Measurements from ENCODE around the gene FBXL12. TPM values are rescaled to one million over a fixed set of nuclear protein-coding genes. Genes with fewer than 3 reads are reported as not detected.

The FBXL12 gene
- total RNA-seq, 1 donor from 2014 or later, result 64.4 TPM

- Histone ChIP-seq H3K4me3 (no peak overlapping the region), H3K27ac (no peak overlapping the region), H3K4me1 (no peaks in the 10 kb centered on the region), H3K36me3 (no peaks in the 10 kb centered on the region), H3K27me3 (no peaks in the 10 kb centered on the region), H3K9me3 (no peaks in the 10 kb centered on the region)
- no peak for DNase-seq (ENCODE audit: low spot score in 2 of 2)
- TF ChIP-seq, protein P1, sequence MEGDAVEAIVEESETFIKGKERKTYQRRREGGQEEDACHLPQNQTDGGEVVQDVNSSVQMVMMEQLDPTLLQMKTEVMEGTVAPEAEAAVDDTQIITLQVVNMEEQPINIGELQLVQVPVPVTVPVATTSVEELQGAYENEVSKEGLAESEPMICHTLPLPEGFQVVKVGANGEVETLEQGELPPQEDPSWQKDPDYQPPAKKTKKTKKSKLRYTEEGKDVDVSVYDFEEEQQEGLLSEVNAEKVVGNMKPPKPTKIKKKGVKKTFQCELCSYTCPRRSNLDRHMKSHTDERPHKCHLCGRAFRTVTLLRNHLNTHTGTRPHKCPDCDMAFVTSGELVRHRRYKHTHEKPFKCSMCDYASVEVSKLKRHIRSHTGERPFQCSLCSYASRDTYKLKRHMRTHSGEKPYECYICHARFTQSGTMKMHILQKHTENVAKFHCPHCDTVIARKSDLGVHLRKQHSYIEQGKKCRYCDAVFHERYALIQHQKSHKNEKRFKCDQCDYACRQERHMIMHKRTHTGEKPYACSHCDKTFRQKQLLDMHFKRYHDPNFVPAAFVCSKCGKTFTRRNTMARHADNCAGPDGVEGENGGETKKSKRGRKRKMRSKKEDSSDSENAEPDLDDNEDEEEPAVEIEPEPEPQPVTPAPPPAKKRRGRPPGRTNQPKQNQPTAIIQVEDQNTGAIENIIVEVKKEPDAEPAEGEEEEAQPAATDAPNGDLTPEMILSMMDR (IDR thresholded peaks at IDR 0.05), result no peak
- intact Hi-C loops (cut with DNase I), result no loop called here
Observed at GRCh38 chr19:9860407-9860806, 41.5 kb upstream of the FBXL12 start.

GRCh38 chr19:9858766-9859165 lies 39.9 kb upstream of the FBXL12 start:
- no peak overlapping the region for H3K4me3 ChIP-seq
- DNase-seq (ENCODE audit: low spot score in 2 of 2), result no peak
- H3K36me3 ChIP-seq, result no peaks in the 10 kb centered on the region
- H3K27me3 ChIP-seq, result no peaks in the 10 kb centered on the region
- no peak overlapping the region for H3K27ac ChIP-seq
- intact Hi-C loops (cut with DNase I), result no loop called here
- TF ChIP-seq, protein P1 (IDR thresholded peaks at IDR 0.05), result no peak
- no peaks in the 10 kb centered on the region for H3K4me1 ChIP-seq
- H3K9me3 ChIP-seq, result no peaks in the 10 kb centered on the region

DNA sequence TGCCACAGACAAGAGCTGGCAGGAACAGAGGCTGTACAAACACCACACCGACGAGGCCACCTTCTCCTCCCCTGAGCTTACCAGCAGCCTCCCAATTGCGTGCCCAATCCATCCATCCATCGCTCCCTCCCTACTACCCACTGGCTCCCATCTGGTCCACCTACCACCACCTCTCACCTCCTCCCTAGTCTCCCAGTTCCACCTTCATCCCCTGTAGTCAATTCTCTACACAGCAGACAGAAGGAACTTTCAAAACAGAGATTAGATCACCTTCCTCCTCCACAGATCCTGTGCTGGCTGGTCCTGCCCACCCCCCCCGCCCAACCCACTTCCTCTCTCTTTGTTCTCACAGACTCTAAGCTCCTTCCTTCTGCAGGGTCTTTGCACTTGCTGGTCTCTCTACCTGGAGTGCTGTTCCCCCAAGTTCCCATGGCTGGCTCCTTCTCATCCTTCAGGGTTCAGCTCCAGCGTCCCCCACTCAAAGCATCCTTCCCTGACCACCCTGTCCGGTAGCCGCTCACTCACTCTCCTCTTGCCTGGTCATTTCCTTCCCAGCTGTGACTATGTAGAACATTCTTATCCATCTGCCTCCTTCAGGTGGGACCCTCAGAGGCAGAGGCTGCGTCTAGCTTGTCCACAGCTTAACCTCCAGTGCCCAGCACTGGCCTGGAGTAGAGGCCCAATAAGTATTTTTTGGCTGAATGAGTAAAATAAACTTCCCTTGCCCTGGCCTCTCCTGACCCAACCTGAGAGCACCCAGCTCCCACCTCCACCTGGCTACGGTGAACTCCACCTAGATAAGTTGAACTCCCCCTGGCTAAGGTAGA lies 39.3 kb upstream of the FBXL12 start:
- intact Hi-C loops (cut with DNase I), result no loop called here

DNA sequence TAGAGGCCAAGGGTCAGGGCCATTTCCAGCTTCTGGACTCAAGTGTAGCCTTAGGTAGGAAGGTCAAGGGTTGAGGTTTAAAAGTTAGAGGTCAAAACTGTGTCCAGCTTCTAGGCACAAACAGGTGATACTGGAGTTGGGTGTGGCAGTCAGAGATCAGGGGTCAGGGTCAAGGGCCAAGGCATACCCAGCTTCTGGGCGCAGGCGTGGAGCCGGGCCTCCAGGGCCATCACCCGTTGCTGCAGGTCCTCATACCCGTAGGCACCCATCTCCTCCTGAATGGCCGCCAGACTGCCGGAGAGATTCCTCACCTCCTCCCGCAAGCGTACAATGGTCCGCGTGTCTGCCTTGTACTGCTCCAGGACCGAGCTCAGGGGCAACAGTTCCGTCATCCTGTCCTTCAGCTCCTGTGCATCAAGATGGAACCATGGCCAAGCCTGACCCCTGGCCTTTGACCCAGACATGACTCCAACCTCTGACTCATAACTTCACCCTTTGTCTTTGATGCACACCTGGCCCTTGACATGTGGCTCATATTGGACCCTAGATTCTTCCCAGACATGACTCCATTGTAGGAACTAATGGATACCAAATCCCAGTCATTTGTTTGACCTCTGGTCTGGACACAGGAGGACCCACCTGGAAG lies 38.3 kb upstream of the FBXL12 start:
- Histone ChIP-seq H3K4me3 (no peak overlapping the region), H3K36me3 (no peaks in the 10 kb centered on the region), H3K9me3 (no peaks in the 10 kb centered on the region), H3K27ac (no peak overlapping the region), H3K27me3 (no peaks in the 10 kb centered on the region), H3K4me1 (no peaks in the 10 kb centered on the region)
- intact Hi-C loops (cut with DNase I), result no loop called here
- DNase-seq (ENCODE audit: low spot score in 2 of 2), result no peak
- TF ChIP-seq, protein P1 (IDR thresholded peaks at IDR 0.05), result no peak

More for the DNA sequence above, 39.3 kb upstream of the FBXL12 start:
- no peak overlapping the region for H3K4me3 ChIP-seq
- H3K27me3 ChIP-seq, result no peaks in the 10 kb centered on the region
- TF ChIP-seq, protein P1 (IDR thresholded peaks at IDR 0.05), result no peak
- no peaks in the 10 kb centered on the region for H3K36me3 ChIP-seq
- H3K27ac ChIP-seq, result no peak overlapping the region
- H3K4me1 ChIP-seq, result no peaks in the 10 kb centered on the region
- H3K9me3 ChIP-seq, result no peaks in the 10 kb centered on the region
- DNase-seq (ENCODE audit: low spot score in 2 of 2), result no peak

DNA sequence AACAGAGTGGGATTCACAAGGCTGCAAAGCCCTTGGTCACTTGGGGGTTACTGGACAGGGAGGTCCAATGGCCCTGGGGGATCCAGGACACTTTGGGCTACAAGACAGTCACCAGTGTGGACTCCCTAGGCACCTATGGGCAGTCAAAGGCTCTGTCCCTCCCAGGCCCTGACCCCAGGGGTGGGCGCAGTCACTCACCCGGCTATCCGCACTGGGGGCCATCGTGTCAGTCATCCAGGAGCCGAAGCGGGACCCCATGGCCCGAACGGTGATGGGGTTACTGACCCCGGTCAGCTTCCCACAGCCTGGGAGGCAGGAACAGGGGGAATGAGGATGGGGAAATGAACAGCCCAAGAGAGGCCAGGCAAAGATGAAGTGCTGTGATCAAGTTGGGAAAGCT lies 37.7 kb upstream of the FBXL12 start:
- DNase-seq (ENCODE audit: low spot score in 2 of 2), result no peak
- H3K27me3 ChIP-seq, result no peaks in the 10 kb centered on the region
- no peak overlapping the region for H3K4me3 ChIP-seq
- H3K4me1 ChIP-seq, result no peaks in the 10 kb centered on the region
- TF ChIP-seq, protein P1 (IDR thresholded peaks at IDR 0.05), result no peak
- intact Hi-C loops (cut with DNase I), result no loop called here
- no peaks in the 10 kb centered on the region for H3K9me3 ChIP-seq
- H3K27ac ChIP-seq, result no peak overlapping the region
- H3K36me3 ChIP-seq, result no peaks in the 10 kb centered on the region
